H9 (cell line): ENCODE measurements around the gene DMWD. TPM values are rescaled to one million over a fixed set of nuclear protein-coding genes. Genes with fewer than 3 reads are reported as not detected.
A peak's percentile ranks its signal among the peaks of the same experiment; 100 is the strongest.

ENCODE experiments used
- DNase-seq: peaks from one replicate; pipeline ENCODE4 v3.0.0-alpha.2; 2017
- H2AFZ ChIP-seq: one replicate; pipeline ENCODE4 v1.6.1; 2013; ENCODE audit warnings: mild to moderate bottlenecking, low read length, control low read depth, moderate library complexity
- H2AK5ac ChIP-seq: 2 replicates; pipeline ENCODE4 v1.6.1; 2013; ENCODE audit warnings: low read length, control low read depth, mixed read lengths; ENCODE audit not compliant: insufficient read length
- H2BK120ac ChIP-seq: one replicate; pipeline ENCODE4 v1.6.1; 2013; ENCODE audit warnings: low read depth, mild to moderate bottlenecking, low read length, control low read depth, inconsistent platforms; ENCODE audit not compliant: poor library complexity, severe bottlenecking
- H2BK12ac ChIP-seq: 2 replicates; pipeline ENCODE4 v1.6.1; 2013; ENCODE audit warnings: low read length, control low read depth, mixed read lengths, low read depth; ENCODE audit not compliant: insufficient read length
- H2BK15ac ChIP-seq: 2 replicates; pipeline ENCODE4 v1.6.1; 2013; ENCODE audit warnings: low read depth, low read length, control low read depth
- H2BK20ac ChIP-seq: one replicate; pipeline ENCODE4 v1.6.1; 2013; ENCODE audit warnings: low read depth, mild to moderate bottlenecking, low read length, control low read depth, inconsistent platforms; ENCODE audit not compliant: poor library complexity, severe bottlenecking
- H2BK5ac ChIP-seq: 2 replicates; pipeline ENCODE4 v1.6.1; 2013; ENCODE audit warnings: low read length, control low read depth, mixed read lengths; ENCODE audit not compliant: insufficient read length
- H3K14ac ChIP-seq: 2 replicates; pipeline ENCODE4 v1.6.1; 2013; ENCODE audit warnings: low read length, control low read depth; ENCODE audit not compliant: insufficient read depth
- H3K18ac ChIP-seq: 2 replicates; pipeline ENCODE4 v1.6.1; 2013; ENCODE audit warnings: low read depth, mild to moderate bottlenecking, mixed read lengths, low read length, control low read depth; ENCODE audit not compliant: insufficient read length
- H3K23ac ChIP-seq: 2 replicates; pipeline ENCODE4 v1.6.1; 2013; ENCODE audit warnings: low read length, control low read depth, mixed read lengths, low read depth; ENCODE audit not compliant: insufficient read length
- H3K23me2 ChIP-seq: 2 replicates; pipeline ENCODE4 v1.6.1; 2013; ENCODE audit warnings: low read depth, mild to moderate bottlenecking, mixed read lengths, low read length, control low read depth; ENCODE audit not compliant: insufficient read length, poor library complexity, severe bottlenecking
- H3K27ac ChIP-seq: 2 replicates; pipeline ENCODE4 v1.5.1; 2013; ENCODE audit warnings: low read length, control low read depth, mixed read lengths, low read depth; ENCODE audit not compliant: insufficient read length
- H3K27me3 ChIP-seq: 2 replicates; pipeline ENCODE4 v1.6.1; 2013; ENCODE audit warnings: low read length, control low read depth, inconsistent platforms; ENCODE audit not compliant: insufficient read depth
- H3K4ac ChIP-seq: 2 replicates; pipeline ENCODE4 v1.6.1; 2013; ENCODE audit warnings: low read depth, mild to moderate bottlenecking, control low read depth, inconsistent platforms, low read length, moderate library complexity
- H3K4me1 ChIP-seq: 2 replicates; pipeline ENCODE4 v1.6.1; 2013; ENCODE audit warnings: low read length, control low read depth, inconsistent platforms; ENCODE audit not compliant: insufficient read depth
- H3K4me2 ChIP-seq: 2 replicates; pipeline ENCODE4 v1.6.1; 2013; ENCODE audit warnings: low read length, control low read depth, mixed read lengths; ENCODE audit not compliant: insufficient read length, insufficient read depth
- H3K56ac ChIP-seq: 2 replicates; pipeline ENCODE4 v1.6.1; 2013; ENCODE audit warnings: low read depth, mild to moderate bottlenecking, mixed read lengths, low read length, control low read depth; ENCODE audit not compliant: insufficient read length
- H3K79me1 ChIP-seq: 2 replicates; pipeline ENCODE4 v1.6.1; 2013; ENCODE audit warnings: low read depth, mild to moderate bottlenecking, moderate library complexity, low read length, control low read depth, inconsistent platforms; ENCODE audit not compliant: insufficient read depth, poor library complexity, severe bottlenecking
- H3K79me2 ChIP-seq: 2 replicates; pipeline ENCODE4 v1.6.1; 2013; ENCODE audit warnings: low read length, control low read depth, inconsistent platforms; ENCODE audit not compliant: insufficient read depth
- H3K9ac ChIP-seq: 2 replicates; pipeline ENCODE4 v1.6.1; 2013; ENCODE audit warnings: low read length, control low read depth, mixed read lengths; ENCODE audit not compliant: insufficient read length; ENCODE audit errors: extremely low read depth
- H3K9me3 ChIP-seq: one replicate; pipeline ENCODE4 v1.6.1; 2013; ENCODE audit warnings: low read depth, low read length, inconsistent platforms; ENCODE audit not compliant: control insufficient read depth
- H3T11ph ChIP-seq: one replicate; pipeline ENCODE4 v1.6.1; 2013; ENCODE audit warnings: mild to moderate bottlenecking, low read length, control low read depth, inconsistent platforms
- H4K20me1 ChIP-seq: one replicate; pipeline ENCODE4 v1.6.1; 2013; ENCODE audit not compliant: control insufficient read depth, insufficient read length, insufficient read depth
- H4K5ac ChIP-seq: 2 replicates; pipeline ENCODE4 v1.6.1; 2013; ENCODE audit warnings: low read depth, mild to moderate bottlenecking, mixed read lengths, low read length, control low read depth; ENCODE audit not compliant: insufficient read length
- H4K8ac ChIP-seq: replicated peaks from 2 replicates; pipeline ENCODE4 v1.6.1; 2013; ENCODE audit warnings: low read length, control low read depth, mixed read lengths, low read depth; ENCODE audit not compliant: insufficient read length
- H4K91ac ChIP-seq: 2 replicates; pipeline ENCODE4 v1.6.1; 2013; ENCODE audit warnings: low read depth, mild to moderate bottlenecking, moderate library complexity, mixed read lengths, low read length, control low read depth; ENCODE audit not compliant: insufficient read length
- H3K27ac Mint-ChIP-seq, 3 experiments: 2 replicates in 2 of 3; 3 replicates in 1 of 3; pipeline ENCODE4 v1.8.0; 2020 to 2021; ENCODE audit warnings: mixed read lengths in 3 of 3, mild to moderate bottlenecking in 1 of 3, moderate library complexity in 1 of 3
- H3K27me3 Mint-ChIP-seq: 2 replicates; pipeline ENCODE4 v1.8.0; 2021; ENCODE audit warnings: low read depth, mild to moderate bottlenecking, moderate library complexity, mixed read lengths
- H3K36me3 Mint-ChIP-seq, 3 experiments: 2 replicates in 2 of 3; 3 replicates in 1 of 3; pipeline ENCODE4 v1.8.0; 2020 to 2021; ENCODE audit warnings: low read depth in 3 of 3, mixed read lengths in 3 of 3; ENCODE audit not compliant: insufficient read depth in 1 of 3
- H3K4me1 Mint-ChIP-seq, 2 experiments: 2 replicates each; pipeline ENCODE4 v1.8.0; 2020; ENCODE audit warnings: mixed read lengths in 2 of 2
- H3K4me3 Mint-ChIP-seq, 2 experiments: 2 replicates in 1 of 2; 3 replicates in 1 of 2; pipeline ENCODE4 v1.8.0; 2020 to 2021; ENCODE audit warnings: mild to moderate bottlenecking in 2 of 2, mixed read lengths in 2 of 2, moderate library complexity in 1 of 2
- H3K9me3 Mint-ChIP-seq, 2 experiments: 2 replicates in 1 of 2; 3 replicates in 1 of 2; pipeline ENCODE4 v1.8.0; 2020; ENCODE audit warnings: mild to moderate bottlenecking in 2 of 2, mixed read lengths in 2 of 2, moderate library complexity in 1 of 2
- CTCF ChIP-seq: fragments of 200-600 bp; sonication (generic); conservative IDR thresholded peaks from 3 replicates; pipeline ENCODE4 v1.8.0; 2021; ENCODE audit warnings: antibody characterized with exemption, mild to moderate bottlenecking
- WGBS: extraction: QIAGEN DNeasy Blood & Tissue Kit; methylation state at CpG from one replicate; pipeline ENCODE4 v1.1.7; 2013; ENCODE audit warnings: missing lambda C conversion rate, low lambda C conversion rate, mixed read lengths; ENCODE audit not compliant: insufficient read length; ENCODE audit errors: extremely low coverage; 5-methylcytosine and 5-hydroxymethylcytosine counted together
- total RNA-seq: library from RNA; stranded (reverse); gene quantifications from 2 replicates; pipeline ENCODE4 v1.2.1, GENCODE V29; 2021

DMWD gene
- total RNA-seq, 1 experiment from 2014 or later, result 75.1 TPM

GRCh38 chr19:45791744-45792469 is 738 bp downstream of the DMWD start:
- DNase-seq, result no peak
- no peak overlapping the region for H2BK5ac ChIP-seq
- no peak overlapping the region for H2AK5ac ChIP-seq
- H3K9ac ChIP-seq, result peak overlapping the region; percentile 74
- H2BK120ac ChIP-seq, result no peak overlapping the region
- peak overlapping the region; percentile 95 to 98 for H3K4me3 Mint-ChIP-seq
- no peak overlapping the region for H2BK12ac ChIP-seq
- no peak overlapping the region for H4K8ac ChIP-seq
- no CpG with 5 or more reads among the region's 31 CpGs for WGBS
- H3K27me3 Mint-ChIP-seq, result peaks cover 20% of the 10 kb centered on the region
- H3K27ac ChIP-seq, result no peak overlapping the region
- H3K79me2 ChIP-seq, result 0 out of 2 replicates have a peak, but pooled peaks cover 3% of the 10 kb centered on the region
- no peak overlapping the region for H3T11ph ChIP-seq
- no peak overlapping the region for H3K4ac ChIP-seq
- no peak for TF ChIP-seq CTCF
- no peak overlapping the region for H2BK20ac ChIP-seq
- peaks cover 0 to 2% of the 10 kb centered on the region in 2 experiments; a peak in 1 of 5 replicates for H3K9me3 Mint-ChIP-seq
- H3K9me3 ChIP-seq, result no peaks in the 10 kb centered on the region
- H3K4me1 ChIP-seq, result 0 out of 2 replicates have a peak, but pooled peaks cover 3% of the 10 kb centered on the region
- H3K4me2 ChIP-seq, result peak overlapping the region; percentile 96
- no peaks in the 10 kb centered on the region for H4K20me1 ChIP-seq
- H3K4me1 Mint-ChIP-seq, result peaks cover 20 to 25% of the 10 kb centered on the region in 2 experiments
- H4K91ac ChIP-seq, result no peak overlapping the region
- peaks cover 8% of the 10 kb centered on the region for H3K79me1 ChIP-seq
- H3K14ac ChIP-seq, result peak overlapping the region; percentile 84
- H3K18ac ChIP-seq, result no peak overlapping the region
- H2BK15ac ChIP-seq, result no peak overlapping the region
- H3K27me3 ChIP-seq, result no peaks in the 10 kb centered on the region
- no peak overlapping the region for H3K23ac ChIP-seq
- H3K23me2 ChIP-seq, result peaks cover 7% of the 10 kb centered on the region
- no peak overlapping the region for H4K5ac ChIP-seq
- H3K36me3 Mint-ChIP-seq, result peaks cover 22 to 40% (median 39%) of the 10 kb centered on the region in 3 experiments
- H2AFZ ChIP-seq, result no peak overlapping the region
- peak overlapping the region; percentile 19 to 95 (median 89); a peak in 6 of 7 replicates for H3K27ac Mint-ChIP-seq
- H3K56ac ChIP-seq, result no peak overlapping the region
